UCSD-AML1 (cell line): ENCODE results near the gene HIPK4.
"Not testable (repeated sequence)": the region's sequence is repeated elsewhere in the genome, so short reads cannot be mapped to it uniquely, and the experiment has no call there.

Experiments used
- DNase-seq: peaks from one replicate; lab custom pipeline; 2025; ENCODE audit not compliant: unreplicated experiment; lab: John Stamatoyannopoulos, UW

The HIPK4 gene

GRCh38 chr19:40341601-40342482, 48.1 kb downstream of the HIPK4 start:
- DNase-seq = no peak

- DNase-seq = no peak
Measured at GRCh38 chr19:40339018-40339728, 50.8 kb downstream of the HIPK4 start.

GRCh38 chr19:40337594-40337993, 52.4 kb downstream of the HIPK4 start:
- no peak for DNase-seq

- DNase-seq = no peak
Measured at GRCh38 chr19:40337107-40337506, 52.9 kb downstream of the HIPK4 start.

GRCh38 chr19:40336601-40336900, 53.4 kb downstream of the HIPK4 start:
- no peak for DNase-seq

- no peak for DNase-seq
Measured at GRCh38 chr19:40335855-40336600, 54.0 kb downstream of the HIPK4 start.

GRCh38 chr19:40335101-40335500, 54.9 kb downstream of the HIPK4 start:
- no peak for DNase-seq

- not testable (repeated sequence) for DNase-seq
Measured at GRCh38 chr19:40333083-40333482, 56.9 kb downstream of the HIPK4 start.

- DNase-seq = no peak
Measured at GRCh38 chr19:40332669-40333068, 57.3 kb downstream of the HIPK4 start.

GRCh38 chr19:40331052-40331451, 58.9 kb downstream of the HIPK4 start:
- DNase-seq = no peak
